ENCODE measurements around the gene VPS35.

DNA sequence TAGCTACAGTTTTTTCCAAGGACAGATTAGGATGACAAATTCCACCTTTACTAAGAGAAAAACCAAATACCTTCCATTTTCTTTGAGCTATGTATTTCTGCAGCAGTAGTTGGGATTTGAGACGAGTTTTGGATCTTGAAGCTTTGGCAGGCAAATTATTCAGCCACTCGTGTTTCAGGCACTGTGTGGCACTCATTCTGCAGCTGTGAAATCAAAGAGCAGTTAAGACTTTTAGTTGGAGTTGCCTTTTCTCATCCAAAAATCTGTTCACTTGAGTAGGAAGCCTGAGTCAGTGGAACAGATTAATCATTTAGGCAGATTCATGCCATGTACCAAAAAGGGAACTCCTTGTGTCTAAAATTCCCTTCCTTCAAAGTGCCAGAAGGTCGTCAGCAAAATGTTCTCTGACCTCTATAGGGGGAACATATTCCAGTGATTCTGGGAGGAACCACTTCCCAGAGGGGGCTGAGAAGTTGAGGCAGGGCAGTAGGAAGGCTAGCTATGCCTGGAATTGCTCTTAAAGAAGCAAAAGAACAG is 20.6 kb upstream of the VPS35 start:
- TF ChIP-seq TAF1 (IDR thresholded peaks at IDR 0.05; ENCODE audit: borderline replicate concordance, low read depth, low read length), result no peak
- no peak for TF ChIP-seq POLR2A (IDR thresholded peaks at IDR 0.05; ENCODE audit: low read depth, low read length)
